Measurements from ENCODE around the gene SGCD. TPM values are rescaled to one million over a fixed set of nuclear protein-coding genes. Genes with fewer than 3 reads are reported as not detected.

The SGCD gene
- total and polyA plus RNA-seq, 2 experiments from 2014 or later = 69.7 to 71.2 TPM

- H2AFZ ChIP-seq = no peak overlapping the region
- peak; percentile 9 for DNase-seq
- H3K4me3 ChIP-seq = no peak overlapping the region
- 35 to 37% methylated on average over 9 of the region's 9 CpGs for WGBS, 2 experiments (ENCODE audit: low coverage in 1 of 2, low lambda C conversion rate in 2 of 2, missing lambda C conversion rate in 2 of 2)
- no peak overlapping the region for H3K27ac ChIP-seq
- in situ Hi-C loops (cut with MboI) = no loop called here
- no peak for TF ChIP-seq EZH2 (IDR thresholded peaks at IDR 0.05; ENCODE audit: insufficient read depth, poor library complexity, severe bottlenecking)
- no peaks in the 10 kb centered on the region for H3K9me2 ChIP-seq (ENCODE audit: insufficient read depth)
- no peaks in the 10 kb centered on the region for H3K79me2 ChIP-seq (ENCODE audit: insufficient read depth)
- H3K27me3 ChIP-seq (replicated peaks; ENCODE audit: insufficient read depth) = no peaks in the 10 kb centered on the region
- peaks cover 16% of the 10 kb centered on the region; the same call in 1 of the 2 replicates for H3F3A ChIP-seq (ENCODE audit: insufficient read depth)
- no peaks in the 10 kb centered on the region for H4K20me1 ChIP-seq (ENCODE audit: insufficient read depth)
- no peaks in the 10 kb centered on the region for H3K36me3 ChIP-seq (ENCODE audit: low read depth)
- no peak overlapping the region for H3K9ac ChIP-seq
- H3K9me3 ChIP-seq (ENCODE audit: low read depth) = no peaks in the 10 kb centered on the region
- peaks cover 3% of the 10 kb centered on the region; the same call in 1 of the 2 replicates for H3K4me1 ChIP-seq (ENCODE audit: insufficient read depth)
- H3K4me2 ChIP-seq (ENCODE audit: unreplicated experiment) = no peak overlapping the region
Observed at GRCh38 chr5:156526081-156526925, 199.3 kb downstream of the SGCD start.

GRCh38 chr5:156527611-156528010 lies 200.6 kb downstream of the SGCD start:
- Histone ChIP-seq H3F3A (ENCODE audit: insufficient read depth) (peaks cover 16% of the 10 kb centered on the region; the same call in 1 of the 2 replicates), H3K9ac (no peak overlapping the region), H3K4me1 (ENCODE audit: insufficient read depth) (peaks cover 4% of the 10 kb centered on the region; the same call in 1 of the 2 replicates), H3K4me3 (no peak overlapping the region), H3K27me3 (replicated peaks; ENCODE audit: insufficient read depth) (no peaks in the 10 kb centered on the region), H4K20me1 (ENCODE audit: insufficient read depth) (no peaks in the 10 kb centered on the region), H3K9me2 (ENCODE audit: insufficient read depth) (no peaks in the 10 kb centered on the region), H2AFZ (no peak overlapping the region), H3K27ac (no peak overlapping the region), H3K36me3 (ENCODE audit: low read depth) (no peaks in the 10 kb centered on the region), H3K79me2 (ENCODE audit: insufficient read depth) (no peaks in the 10 kb centered on the region), H3K4me2 (ENCODE audit: unreplicated experiment) (no peak overlapping the region), H3K9me3 (ENCODE audit: low read depth) (no peaks in the 10 kb centered on the region)
- in situ Hi-C loops (cut with MboI) = no loop called here
- no peak for TF ChIP-seq EZH2phosphoT487 (IDR thresholded peaks at IDR 0.05; ENCODE audit: insufficient read depth, low read depth)
- TF ChIP-seq EZH2 (IDR thresholded peaks at IDR 0.05; ENCODE audit: insufficient read depth, poor library complexity, severe bottlenecking) = no peak
- no peak for DNase-seq
- 80 to 81% methylated on average over 2 of the region's 2 CpGs for WGBS, 2 experiments (ENCODE audit: low coverage in 1 of 2, low lambda C conversion rate in 2 of 2, missing lambda C conversion rate in 2 of 2)

- 89 to 100% methylated on average over 1 of the region's 1 CpG for WGBS, 2 experiments (ENCODE audit: low coverage in 1 of 2, low lambda C conversion rate in 2 of 2, missing lambda C conversion rate in 2 of 2)
- Histone ChIP-seq H4K20me1 (ENCODE audit: insufficient read depth) (no peaks in the 10 kb centered on the region), H3K4me3 (no peak overlapping the region), H3F3A (ENCODE audit: insufficient read depth) (peaks cover 6% of the 10 kb centered on the region; the same call in 1 of the 2 replicates), H3K9me3 (ENCODE audit: low read depth) (no peaks in the 10 kb centered on the region), H3K4me1 (ENCODE audit: insufficient read depth) (peaks cover 4% of the 10 kb centered on the region; the same call in 1 of the 2 replicates), H3K27ac (no peak overlapping the region), H3K4me2 (ENCODE audit: unreplicated experiment) (no peak overlapping the region), H3K27me3 (replicated peaks; ENCODE audit: insufficient read depth) (no peaks in the 10 kb centered on the region), H3K9ac (no peak overlapping the region), H3K9me2 (ENCODE audit: insufficient read depth) (no peaks in the 10 kb centered on the region), H3K36me3 (ENCODE audit: low read depth) (no peaks in the 10 kb centered on the region), H2AFZ (no peak overlapping the region), H3K79me2 (ENCODE audit: insufficient read depth) (no peaks in the 10 kb centered on the region)
- in situ Hi-C loops (cut with MboI) = no loop called here
- no peak for DNase-seq
- TF ChIP-seq EZH2 (IDR thresholded peaks at IDR 0.05; ENCODE audit: insufficient read depth, poor library complexity, severe bottlenecking) = no peak
- no peak for TF ChIP-seq EZH2phosphoT487 (IDR thresholded peaks at IDR 0.05; ENCODE audit: insufficient read depth, low read depth)
Observed at GRCh38 chr5:156528673-156529072, 201.7 kb downstream of the SGCD start.

- Histone ChIP-seq H3K4me1 (ENCODE audit: insufficient read depth) (peaks cover 12% of the 10 kb centered on the region), H4K20me1 (ENCODE audit: insufficient read depth) (no peaks in the 10 kb centered on the region), H3F3A (ENCODE audit: insufficient read depth) (peaks cover 5% of the 10 kb centered on the region; the same call in 1 of the 2 replicates), H3K27me3 (replicated peaks; ENCODE audit: insufficient read depth) (no peaks in the 10 kb centered on the region), H3K9ac (no peak overlapping the region), H2AFZ (no peak overlapping the region), H3K9me3 (ENCODE audit: low read depth) (no peaks in the 10 kb centered on the region), H3K9me2 (ENCODE audit: insufficient read depth) (no peaks in the 10 kb centered on the region), H3K36me3 (ENCODE audit: low read depth) (no peaks in the 10 kb centered on the region), H3K27ac (no peak overlapping the region), H3K4me3 (no peak overlapping the region), H3K4me2 (ENCODE audit: unreplicated experiment) (no peak overlapping the region), H3K79me2 (ENCODE audit: insufficient read depth) (no peaks in the 10 kb centered on the region)
- WGBS, 2 experiments (ENCODE audit: low coverage in 1 of 2, low lambda C conversion rate in 2 of 2, missing lambda C conversion rate in 2 of 2) = 86 to 89% methylated on average over 1 of the region's 1 CpG
- peak; percentile 14 for DNase-seq
- no peak for TF ChIP-seq EZH2phosphoT487 (IDR thresholded peaks at IDR 0.05; ENCODE audit: insufficient read depth, low read depth)
- no peak for TF ChIP-seq EZH2 (IDR thresholded peaks at IDR 0.05; ENCODE audit: insufficient read depth, poor library complexity, severe bottlenecking)
- in situ Hi-C loops (cut with MboI) = no loop called here
Observed at GRCh38 chr5:156529892-156530291, 202.9 kb downstream of the SGCD start.

All from GM23248 (cell line).